MM.1S (cell line): ENCODE results near the gene KRT5.

Experiments
- DNase-seq: peaks from one replicate; pipeline ENCODE4 v3.0.0-alpha.2; 2015
- H2AFZ ChIP-seq: fragments of 300-600 bp; sonication (generic); 2 replicates; pipeline ENCODE4 v1.6.0; 2016; ENCODE audit warnings: antibody characterized with exemption, low read length
- H3F3A ChIP-seq: fragments of 300-600 bp; sonication (generic); 2 replicates; pipeline ENCODE4 v1.6.1; 2016; ENCODE audit warnings: mild to moderate bottlenecking, antibody characterized with exemption, low read length, moderate library complexity, mixed read lengths; ENCODE audit not compliant: insufficient read depth
- H3K27ac ChIP-seq: fragments of 300-600 bp; sonication (generic); 2 replicates; pipeline ENCODE4 v1.5.1; 2016; ENCODE audit warnings: mild to moderate bottlenecking, low read length
- H3K27me3 ChIP-seq: fragments of 300-600 bp; sonication (generic); replicated peaks from 2 replicates; pipeline ENCODE4 v1.6.0; 2016; ENCODE audit warnings: low read length; ENCODE audit not compliant: insufficient read depth
- H3K36me3 ChIP-seq: fragments of 300-600 bp; sonication (generic); replicated peaks from 2 replicates; pipeline ENCODE4 v1.6.1; 2016; ENCODE audit warnings: mild to moderate bottlenecking, low read length, mixed read lengths; ENCODE audit not compliant: insufficient read depth
- H3K4me1 ChIP-seq: fragments of 300-600 bp; sonication (generic); 2 replicates; pipeline ENCODE4 v1.6.1; 2016; ENCODE audit warnings: low read length, mixed read lengths
- H3K4me2 ChIP-seq: fragments of 300-600 bp; sonication (generic); 2 replicates; pipeline ENCODE4 v1.6.0; 2016; ENCODE audit warnings: low read depth, low read length
- H3K4me3 ChIP-seq: fragments of 300-600 bp; sonication (generic); 2 replicates; pipeline ENCODE4 v1.5.1; 2016; ENCODE audit warnings: low read length, mixed read lengths
- H3K79me2 ChIP-seq: fragments of 300-600 bp; sonication (generic); 2 replicates; pipeline ENCODE4 v1.6.1; 2016; ENCODE audit warnings: mixed run types, low read length, mixed read lengths
- H3K9ac ChIP-seq: fragments of 300-600 bp; sonication (generic); 2 replicates; pipeline ENCODE4 v1.6.1; 2016; ENCODE audit warnings: low read length, mixed read lengths
- H3K9me2 ChIP-seq: fragments of 300-600 bp; sonication (generic); replicated peaks from 2 replicates; pipeline ENCODE4 v1.6.1; 2016; ENCODE audit warnings: mild to moderate bottlenecking, low read length, mixed read lengths; ENCODE audit not compliant: insufficient read depth
- H3K9me3 ChIP-seq: fragments of 300-600 bp; sonication (generic); replicated peaks from 2 replicates; pipeline ENCODE4 v1.6.1; 2016; ENCODE audit warnings: mild to moderate bottlenecking, low read length, mixed read lengths; ENCODE audit not compliant: insufficient read depth
- H4K20me1 ChIP-seq: fragments of 300-600 bp; sonication (generic); 2 replicates; pipeline ENCODE4 v1.6.1; 2016; ENCODE audit warnings: mild to moderate bottlenecking, low read length, moderate library complexity, mixed read lengths; ENCODE audit not compliant: insufficient read depth
- EZH2 ChIP-seq: fragments of 300-600 bp; sonication (generic); optimal IDR thresholded peaks from 2 replicates; pipeline ENCODE3; 2017; ENCODE audit warnings: low read depth, mild to moderate bottlenecking, antibody characterized with exemption, low read length, mixed read lengths
- EZH2phosphoT487 ChIP-seq: fragments of 300-600 bp; sonication (generic); IDR thresholded peaks from 2 replicates; pipeline ENCODE4 v1.6.1; 2018; ENCODE audit warnings: antibody characterized with exemption, low read length
- TF ChIP-seq, protein P1 (sequence below): fragments of 300-600 bp; sonication (generic); IDR thresholded peaks from 2 replicates; pipeline ENCODE4 v1.5.1; 2016; ENCODE audit warnings: antibody characterized with exemption, low read length, mixed read lengths

Gene KRT5

DNA sequence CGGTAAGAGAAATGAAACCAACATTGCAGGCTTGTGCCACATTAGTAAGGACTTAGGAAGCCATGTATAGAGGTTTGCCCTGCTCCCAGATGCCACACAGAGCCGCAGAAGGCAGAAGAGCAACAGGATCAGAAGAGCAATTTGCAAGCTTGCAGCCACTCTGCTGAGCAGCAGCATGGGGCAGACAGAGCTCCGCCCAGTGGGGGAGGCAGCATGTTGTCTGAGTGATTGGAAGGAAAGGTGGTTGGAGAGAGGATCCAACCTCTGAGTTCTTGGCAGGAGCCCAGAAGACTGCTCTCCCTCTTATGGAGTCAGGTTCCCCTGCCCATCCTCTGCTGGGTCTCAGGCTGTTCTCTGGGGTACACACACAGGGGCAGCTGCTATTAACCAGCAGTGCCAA, 24.8 kb downstream of the KRT5 start:
- DNase-seq: no peak

DNA sequence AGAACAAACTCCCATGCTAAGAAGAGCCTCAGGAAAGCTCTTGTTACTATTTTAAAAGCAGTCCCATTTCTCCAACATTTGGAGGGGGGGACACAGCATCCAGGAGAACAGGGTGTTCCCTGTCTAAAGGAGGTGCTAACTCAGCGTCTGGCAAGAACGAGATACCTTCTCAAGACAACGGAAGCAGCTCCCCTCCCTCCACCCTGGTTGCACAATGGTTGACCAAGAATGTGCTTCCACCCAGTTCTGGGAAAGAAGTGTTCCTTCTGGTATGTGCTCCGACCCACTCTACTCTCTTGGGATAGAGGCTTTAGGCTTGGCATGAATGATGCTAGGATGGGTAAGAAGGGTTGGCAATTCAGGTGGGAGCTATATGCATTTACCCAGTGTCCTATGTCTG, 25.7 kb downstream of the KRT5 start:
- Histone ChIP-seq H2AFZ (no peak overlapping the region), H3K4me3 (no peak overlapping the region), H3K27ac (no peak overlapping the region), H3K4me2 (no peak overlapping the region), H3K9me2 (no peaks in the 10 kb centered on the region), H3K79me2 (no peaks in the 10 kb centered on the region), H3K27me3 (peaks cover 37% of the 10 kb centered on the region), H3K9ac (no peak overlapping the region), H4K20me1 (no peaks in the 10 kb centered on the region), H3F3A (no peaks in the 10 kb centered on the region), H3K9me3 (no peaks in the 10 kb centered on the region), H3K4me1 (no peaks in the 10 kb centered on the region), H3K36me3 (no peaks in the 10 kb centered on the region)
- DNase-seq: no peak
- no peak for TF ChIP-seq EZH2phosphoT487
- no peak for TF ChIP-seq EZH2
- TF ChIP-seq, protein P1, sequence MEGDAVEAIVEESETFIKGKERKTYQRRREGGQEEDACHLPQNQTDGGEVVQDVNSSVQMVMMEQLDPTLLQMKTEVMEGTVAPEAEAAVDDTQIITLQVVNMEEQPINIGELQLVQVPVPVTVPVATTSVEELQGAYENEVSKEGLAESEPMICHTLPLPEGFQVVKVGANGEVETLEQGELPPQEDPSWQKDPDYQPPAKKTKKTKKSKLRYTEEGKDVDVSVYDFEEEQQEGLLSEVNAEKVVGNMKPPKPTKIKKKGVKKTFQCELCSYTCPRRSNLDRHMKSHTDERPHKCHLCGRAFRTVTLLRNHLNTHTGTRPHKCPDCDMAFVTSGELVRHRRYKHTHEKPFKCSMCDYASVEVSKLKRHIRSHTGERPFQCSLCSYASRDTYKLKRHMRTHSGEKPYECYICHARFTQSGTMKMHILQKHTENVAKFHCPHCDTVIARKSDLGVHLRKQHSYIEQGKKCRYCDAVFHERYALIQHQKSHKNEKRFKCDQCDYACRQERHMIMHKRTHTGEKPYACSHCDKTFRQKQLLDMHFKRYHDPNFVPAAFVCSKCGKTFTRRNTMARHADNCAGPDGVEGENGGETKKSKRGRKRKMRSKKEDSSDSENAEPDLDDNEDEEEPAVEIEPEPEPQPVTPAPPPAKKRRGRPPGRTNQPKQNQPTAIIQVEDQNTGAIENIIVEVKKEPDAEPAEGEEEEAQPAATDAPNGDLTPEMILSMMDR: no peak

More for the DNA sequence above, 24.8 kb downstream of the KRT5 start:
- Histone ChIP-seq H3K4me2 (no peak overlapping the region), H3K9me2 (no peaks in the 10 kb centered on the region), H3K4me3 (no peak overlapping the region), H4K20me1 (no peaks in the 10 kb centered on the region), H3K9ac (no peak overlapping the region), H3K4me1 (no peaks in the 10 kb centered on the region), H3K36me3 (no peaks in the 10 kb centered on the region), H3K27ac (no peak overlapping the region), H3F3A (no peaks in the 10 kb centered on the region), H3K9me3 (no peaks in the 10 kb centered on the region), H3K79me2 (no peaks in the 10 kb centered on the region), H3K27me3 (peaks cover 33% of the 10 kb centered on the region), H2AFZ (no peak overlapping the region)
- no peak for TF ChIP-seq EZH2
- TF ChIP-seq EZH2phosphoT487: no peak
- TF ChIP-seq, protein P1: no peak

DNA sequence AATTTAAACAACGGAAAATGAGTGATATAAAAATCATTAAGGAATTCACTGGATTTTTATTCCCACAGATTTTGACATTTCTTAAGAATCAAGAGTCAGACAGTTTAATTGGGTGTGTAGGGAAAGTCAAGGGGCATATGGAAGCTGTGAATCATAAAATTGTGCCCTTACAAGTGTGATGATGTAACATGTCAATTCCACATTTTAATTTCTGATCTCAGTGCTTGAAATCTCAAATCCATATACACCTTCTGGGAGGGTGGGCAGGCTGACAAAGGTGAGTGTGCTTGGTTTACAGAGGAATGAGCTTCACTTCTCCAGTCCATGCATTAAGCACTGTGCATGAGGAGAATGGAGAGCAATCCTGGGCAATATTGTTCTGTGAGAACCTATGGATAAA, 26.1 kb downstream of the KRT5 start:
- H3K4me2 ChIP-seq: no peak overlapping the region
- H3K4me3 ChIP-seq: no peak overlapping the region
- no peaks in the 10 kb centered on the region for H3K9me3 ChIP-seq
- no peak for DNase-seq
- no peaks in the 10 kb centered on the region for H3K9me2 ChIP-seq
- no peak overlapping the region for H3K9ac ChIP-seq
- H3K36me3 ChIP-seq: no peaks in the 10 kb centered on the region
- no peak overlapping the region for H3K27ac ChIP-seq
- TF ChIP-seq EZH2 (no peak), EZH2phosphoT487 (no peak)
- TF ChIP-seq, protein P1: no peak
- no peak overlapping the region for H2AFZ ChIP-seq
- H3K4me1 ChIP-seq: no peaks in the 10 kb centered on the region
- no peaks in the 10 kb centered on the region for H3F3A ChIP-seq
- no peaks in the 10 kb centered on the region for H3K79me2 ChIP-seq
- no peaks in the 10 kb centered on the region for H4K20me1 ChIP-seq
- H3K27me3 ChIP-seq: peaks cover 37% of the 10 kb centered on the region
